Measurements from ENCODE around the gene MFNG.

The MFNG gene

GRCh38 chr22:37493979-37494378 is 7.8 kb upstream of the MFNG start:
- DNase-seq (ENCODE audit: low read depth) = no peak

- peak; percentile 68 for DNase-seq (ENCODE audit: low read depth)
Observed at GRCh38 chr22:37492428-37493344, 6.5 kb upstream of the MFNG start.

GRCh38 chr22:37491559-37492427 is 5.6 kb upstream of the MFNG start:
- no peak for DNase-seq (ENCODE audit: low read depth)

GRCh38 chr22:37491106-37491505 is 4.9 kb upstream of the MFNG start:
- DNase-seq (ENCODE audit: low read depth) = no peak

- no peak for DNase-seq (ENCODE audit: low read depth)
Observed at GRCh38 chr22:37489983-37490382, 3.8 kb upstream of the MFNG start.

GRCh38 chr22:37488337-37489135 is 2.4 kb upstream of the MFNG start:
- no peak for DNase-seq (ENCODE audit: low read depth)

- DNase-seq (ENCODE audit: low read depth) = no peak
Observed at GRCh38 chr22:37487571-37487970, 1.4 kb upstream of the MFNG start.

GRCh38 chr22:37487129-37487528 is 945 bp upstream of the MFNG start:
- no peak for DNase-seq (ENCODE audit: low read depth)

GRCh38 chr22:37485395-37486223 is 575 bp downstream of the MFNG start:
- DNase-seq (ENCODE audit: low read depth) = no peak

GRCh38 chr22:37484480-37485394 is 1.4 kb downstream of the MFNG start:
- no peak for DNase-seq (ENCODE audit: low read depth)

- DNase-seq (ENCODE audit: low read depth) = no peak
Observed at GRCh38 chr22:37483050-37483449, 3.1 kb downstream of the MFNG start.

- DNase-seq (ENCODE audit: low read depth) = no peak
Observed at GRCh38 chr22:37482244-37482643, 3.9 kb downstream of the MFNG start.

- DNase-seq (ENCODE audit: low read depth) = no peak
Observed at GRCh38 chr22:37481347-37481907, 4.8 kb downstream of the MFNG start.

GRCh38 chr22:37480387-37481346 is 5.5 kb downstream of the MFNG start:
- no peak for DNase-seq (ENCODE audit: low read depth)

GRCh38 chr22:37479196-37479595 is 7.0 kb downstream of the MFNG start:
- no peak for DNase-seq (ENCODE audit: low read depth)

- no peak for DNase-seq (ENCODE audit: low read depth)
Observed at GRCh38 chr22:37476389-37477329, 9.5 kb downstream of the MFNG start.

GRCh38 chr22:37474447-37475090 is 11.6 kb downstream of the MFNG start:
- DNase-seq (ENCODE audit: low read depth) = no peak

Data from amniotic epithelial cell (primary cell).